Adrenal gland (tissue), 12 donors: ENCODE results near the gene CPN1. TPM values are rescaled to one million over a fixed set of nuclear protein-coding genes. Genes with fewer than 3 reads are reported as not detected.
A peak's percentile ranks its signal among the peaks of the same experiment; 100 is the strongest.

ENCODE experiments used
- DNase-seq, 7 donors: peaks; one replicate each; pipeline ENCODE4 v3.0.0-alpha.2; 2019 to 2020
- H3K27ac ChIP-seq, 5 donors: fragments of 200-600 bp; sonication (generic) in 4 of 5; 1 replicate in 3 of 5; 2 replicates in 2 of 5; pipeline versions ENCODE4 v1.5.1 to v1.8.0; 2016 to 2020; ENCODE audit warnings: mild to moderate bottlenecking in 1 of 5
- H3K27me3 ChIP-seq: fragments of 200-600 bp; 2 replicates; pipeline ENCODE4 v1.8.0; 2021
- H3K36me3 ChIP-seq, 2 donors: fragments of 200-600 bp; replicated peaks in 1 of 2; 1 replicate in 1 of 2; 2 replicates in 1 of 2; pipeline versions ENCODE4 v1.5.1 to v1.8.0; 2018 to 2022
- H3K4me1 ChIP-seq, 2 donors: fragments of 200-600 bp; replicated peaks in 1 of 2; 1 replicate in 1 of 2; 2 replicates in 1 of 2; pipeline versions ENCODE4 v1.5.1 to v1.8.0; 2018 to 2021
- H3K4me3 ChIP-seq, 4 donors: fragments of 200-600 bp; sonication (generic) in 3 of 4; one replicate each; pipeline ENCODE4 v1.5.1; 2016 to 2018
- H3K9me3 ChIP-seq, 3 donors: fragments of 200-600 bp; sonication (generic) in 1 of 3; replicated peaks in 1 of 3; 1 replicate in 2 of 3; 2 replicates in 1 of 3; pipeline versions ENCODE4 v1.5.1 to v1.8.0; 2016 to 2021
- CTCF ChIP-seq, 6 experiments: fragments of 450-650 bp in 4 of 6; fragments of 200-600 bp in 2 of 6; sonication (generic) in 1 of 6; IDR thresholded peaks; 1 replicate in 5 of 6; 2 replicates in 1 of 6; pipeline versions ENCODE4 v1.5.1 to v1.8.0; 2016 to 2021; ENCODE audit warnings: antibody characterized with exemption in 6 of 6, mild to moderate bottlenecking in 2 of 6, moderate library complexity in 1 of 6
- POLR2A ChIP-seq, 2 donors: fragments of 450-650 bp; IDR thresholded peaks; one replicate each; pipeline ENCODE4 v1.6.1; 2017; ENCODE audit warnings: antibody characterized with exemption in 2 of 2, mild to moderate bottlenecking in 2 of 2, moderate library complexity in 1 of 2
- WGBS, 4 donors: extraction: QIAGEN DNeasy Blood & Tissue Kit in 2 of 4; methylation state at CpG; one replicate each; pipeline versions ENCODE4 v1.1.5 to v1.1.7; 2013 to 2017; 5-methylcytosine and 5-hydroxymethylcytosine counted together
- intact Hi-C, 2 donors: fragments of 100-400 bp; cut with DNase I; formaldehyde crosslinking; loops; one replicate each; pipeline versions ENCODE4 v1.14.1 to v1.15.0; 2022 to 2023
- polyA plus RNA-seq, 3 donors: library from polyadenylated mRNA; stranded (reverse); fragments of 200-250 nt in 2 of 3; fragments of 350-450 nt in 1 of 3; fragmentation: Illumina TruSeq in 1 of 3; extraction: RNeasy Lipid Tissue Mini Kit (QIAGEN cat#74804) in 1 of 3; gene quantifications; one replicate each; pipeline ENCODE4 v1.2.3, GENCODE V29; 2013 to 2014
- total RNA-seq, 9 donors: library from RNA; depleted of rRNA in 4 of 9; stranded (reverse); fragments of >200 nt in 4 of 9; fragments of 120-200 nt in 1 of 9; fragmentation: NEBNext Ultra II Directional in 1 of 9; extraction: Animal tissue kit (Norgen Biotek cat#: 25700) in 1 of 9; gene quantifications; one replicate each; pipeline versions ENCODE4 v1.1.0 to v1.2.4, GENCODE V29; 2013 to 2023
- donor health status: healthy with polysubstance abuse.
- donor health status: Bipolar disorder and iron deficiency.
- donor health status: DM: yes; HTN: yes; CAD: no.
- donor health status: DM: no; HTN: no; CAD: no.
- donor health status: DM: no; HTN: no; CAD: no.
- donor health status: DM: yes; HTN: yes; CAD: no.

Gene CPN1
- total and polyA plus RNA-seq, 12 donors, result not detected

GRCh38 chr10:99996671-99997648, 84.7 kb downstream of the CPN1 start:
- Histone ChIP-seq H3K27ac (peak overlapping the region in 4 of 5 donors; percentile 1 to 71 (median 54)), H3K9me3 (no peaks in the 10 kb centered on the region), H3K27me3 (no peaks in the 10 kb centered on the region), H3K36me3 (no peaks in the 10 kb centered on the region), H3K4me3 (peak overlapping the region in 1 of 4 donors; percentile 16), H3K4me1 (peaks cover 16 to 36% of the 10 kb centered on the region in 2 donors)
- intact Hi-C loops, result no loop called here
- peak in 3 of 7 donors; percentile 27 to 35 (median 32) for DNase-seq
- WGBS, 4 donors, result 20 to 25% (median 22%) methylated on average over 4 of the region's 4 CpGs
- TF ChIP-seq CTCF (IDR thresholded peaks at IDR 0.05) (no peak), POLR2A (IDR thresholded peaks at IDR 0.05) (no peak)

- no peak overlapping the region for H3K27ac ChIP-seq
- 49 to 61% (median 56%) methylated on average over 3 of the region's 3 CpGs for WGBS, 4 donors
- TF ChIP-seq CTCF (IDR thresholded peaks at IDR 0.05) (no peak), POLR2A (IDR thresholded peaks at IDR 0.05) (no peak)
Measured at GRCh38 chr10:99995713-99996112, 86.0 kb downstream of the CPN1 start.

GRCh38 chr10:99995269-99995668, 86.4 kb downstream of the CPN1 start:
- no peaks in the 10 kb centered on the region for H3K36me3 ChIP-seq
- no peak for TF ChIP-seq POLR2A (IDR thresholded peaks at IDR 0.05)
- no peak for TF ChIP-seq CTCF (IDR thresholded peaks at IDR 0.05)
- DNase-seq, result no peak
- no peak overlapping the region for H3K27ac ChIP-seq
- 62 to 78% (median 67%) methylated on average over 3 of the region's 3 CpGs for WGBS, 4 donors
- H3K4me1 ChIP-seq, result peaks cover 16 to 35% of the 10 kb centered on the region in 2 donors
- no peak overlapping the region for H3K4me3 ChIP-seq
- no peaks in the 10 kb centered on the region for H3K27me3 ChIP-seq
- intact Hi-C loops, result no loop called here
- H3K9me3 ChIP-seq, result no peaks in the 10 kb centered on the region

More at GRCh38 chr10:99995713-99996112, 86.0 kb downstream of the CPN1 start:
- H3K9me3 ChIP-seq, result no peaks in the 10 kb centered on the region
- H3K4me1 ChIP-seq, result peaks cover 16 to 35% of the 10 kb centered on the region in 2 donors
- DNase-seq, result no peak
- H3K36me3 ChIP-seq, result no peaks in the 10 kb centered on the region
- H3K27me3 ChIP-seq, result no peaks in the 10 kb centered on the region
- intact Hi-C loops, result no loop called here
- no peak overlapping the region for H3K4me3 ChIP-seq

GRCh38 chr10:99994801-99995200, 86.9 kb downstream of the CPN1 start:
- 61 to 85% (median 78%) methylated on average over 5 of the region's 5 CpGs for WGBS, 4 donors
- Histone ChIP-seq H3K27ac (peak overlapping the region in 1 of 5 donors; percentile 19), H3K4me3 (no peak overlapping the region), H3K9me3 (no peaks in the 10 kb centered on the region), H3K36me3 (no peaks in the 10 kb centered on the region), H3K27me3 (no peaks in the 10 kb centered on the region), H3K4me1 (peaks cover 16 to 35% of the 10 kb centered on the region in 2 donors)
- TF ChIP-seq CTCF (IDR thresholded peaks at IDR 0.05) (no peak), POLR2A (IDR thresholded peaks at IDR 0.05) (no peak)
- intact Hi-C loops, result no loop called here
- DNase-seq, result no peak
